GM12801 (cell line): ENCODE results near the gene SLC12A5.

Experiments
- TF ChIP-seq, protein P1 (sequence below): IDR thresholded peaks from one replicate; pipeline ENCODE4 v1.5.1; 2011; ENCODE audit warnings: control low read depth; ENCODE audit not compliant: insufficient read length; ENCODE audit errors: extremely low read depth

The SLC12A5 gene

DNA sequence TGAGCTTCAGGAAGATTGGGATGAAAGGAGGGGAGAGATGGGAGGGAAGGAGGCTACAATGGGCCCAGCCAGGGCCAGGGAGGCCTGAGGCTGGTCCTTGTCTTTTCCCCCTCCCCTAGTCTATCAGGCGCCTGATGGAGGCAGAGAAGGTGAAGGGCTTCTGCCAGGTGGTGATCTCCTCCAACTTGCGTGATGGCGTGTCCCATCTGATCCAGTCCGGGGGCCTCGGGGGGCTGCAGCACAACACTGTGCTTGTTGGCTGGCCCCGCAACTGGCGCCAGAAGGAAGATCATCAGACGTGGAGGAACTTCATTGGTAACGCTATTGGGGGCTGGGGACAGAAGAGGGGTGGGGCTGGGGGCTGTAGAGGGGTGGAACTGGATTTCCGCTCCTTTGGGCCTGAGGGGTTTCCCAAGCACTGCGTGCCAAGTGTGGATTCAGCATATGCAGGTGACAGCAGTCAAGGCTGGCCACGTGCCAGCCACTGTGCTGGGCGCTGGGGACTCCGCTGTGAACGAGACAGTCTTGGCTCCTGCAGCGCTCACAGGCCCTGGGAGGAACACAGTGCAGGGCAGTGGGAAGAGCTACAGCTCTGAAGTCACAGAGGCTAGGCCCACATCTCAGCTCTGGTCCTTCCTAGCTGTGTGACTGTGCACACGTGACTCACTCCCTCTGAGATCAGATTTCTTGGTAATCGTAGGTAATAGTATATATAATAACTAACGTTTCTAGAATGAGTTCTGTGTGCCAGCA is 22.7 kb downstream of the SLC12A5 start:
- TF ChIP-seq, protein P1, sequence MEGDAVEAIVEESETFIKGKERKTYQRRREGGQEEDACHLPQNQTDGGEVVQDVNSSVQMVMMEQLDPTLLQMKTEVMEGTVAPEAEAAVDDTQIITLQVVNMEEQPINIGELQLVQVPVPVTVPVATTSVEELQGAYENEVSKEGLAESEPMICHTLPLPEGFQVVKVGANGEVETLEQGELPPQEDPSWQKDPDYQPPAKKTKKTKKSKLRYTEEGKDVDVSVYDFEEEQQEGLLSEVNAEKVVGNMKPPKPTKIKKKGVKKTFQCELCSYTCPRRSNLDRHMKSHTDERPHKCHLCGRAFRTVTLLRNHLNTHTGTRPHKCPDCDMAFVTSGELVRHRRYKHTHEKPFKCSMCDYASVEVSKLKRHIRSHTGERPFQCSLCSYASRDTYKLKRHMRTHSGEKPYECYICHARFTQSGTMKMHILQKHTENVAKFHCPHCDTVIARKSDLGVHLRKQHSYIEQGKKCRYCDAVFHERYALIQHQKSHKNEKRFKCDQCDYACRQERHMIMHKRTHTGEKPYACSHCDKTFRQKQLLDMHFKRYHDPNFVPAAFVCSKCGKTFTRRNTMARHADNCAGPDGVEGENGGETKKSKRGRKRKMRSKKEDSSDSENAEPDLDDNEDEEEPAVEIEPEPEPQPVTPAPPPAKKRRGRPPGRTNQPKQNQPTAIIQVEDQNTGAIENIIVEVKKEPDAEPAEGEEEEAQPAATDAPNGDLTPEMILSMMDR: no peak

DNA sequence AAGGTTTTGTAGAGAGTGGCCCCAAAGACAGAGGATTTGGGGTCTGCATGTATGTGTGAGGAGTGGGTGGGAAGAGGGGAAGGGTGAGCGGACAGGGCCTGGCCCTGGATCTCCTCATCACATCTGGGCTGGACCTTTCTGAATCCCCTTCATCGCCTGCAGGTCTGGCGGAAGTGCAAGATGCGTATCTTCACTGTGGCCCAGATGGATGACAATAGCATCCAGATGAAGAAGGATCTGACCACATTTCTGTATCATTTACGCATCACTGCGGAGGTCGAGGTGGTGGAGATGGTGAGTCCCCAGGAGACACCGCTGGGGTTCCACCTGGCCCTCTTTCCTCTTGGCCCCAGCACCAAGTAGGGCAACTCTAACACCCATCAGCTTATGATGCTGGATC is 24.4 kb downstream of the SLC12A5 start:
- TF ChIP-seq, protein P1: no peak

DNA sequence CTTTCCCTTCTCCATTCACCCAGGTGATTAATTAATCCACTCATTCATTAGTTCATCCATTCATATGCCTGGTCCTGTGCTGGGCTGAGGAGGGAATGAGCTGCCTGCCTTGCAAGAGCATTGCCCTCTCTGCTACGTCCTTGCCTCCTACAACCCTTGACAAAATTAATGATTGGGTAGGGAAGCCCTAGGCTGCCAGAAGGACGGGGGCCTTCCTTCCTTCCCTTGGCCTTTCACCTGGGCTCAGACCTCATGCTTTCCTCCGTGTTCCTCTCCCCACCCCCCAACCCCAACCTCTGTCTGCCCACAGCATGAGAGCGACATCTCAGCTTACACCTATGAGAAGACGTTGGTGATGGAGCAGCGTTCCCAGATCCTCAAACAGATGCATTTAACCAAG is 25.6 kb downstream of the SLC12A5 start:
- TF ChIP-seq, protein P1: no peak

DNA sequence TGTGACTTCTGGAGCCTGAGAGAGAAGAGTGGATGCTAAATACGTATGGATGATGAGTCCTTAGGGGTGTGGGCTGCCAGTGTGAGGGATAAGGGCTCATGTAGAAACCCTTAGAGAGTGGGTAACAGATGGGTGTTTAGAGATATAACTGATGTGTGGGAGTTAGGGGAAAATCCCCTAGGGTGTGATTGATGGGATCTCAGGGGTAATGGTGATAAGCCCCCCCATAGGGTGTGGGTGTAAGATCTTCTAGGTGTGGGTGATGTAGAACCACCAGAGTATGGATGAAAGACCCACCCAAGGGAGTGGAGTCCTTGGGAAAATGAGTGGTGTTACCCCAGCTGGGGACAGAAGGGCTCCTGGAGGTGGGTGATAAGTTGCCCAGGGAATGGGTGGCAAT is 26.3 kb downstream of the SLC12A5 start:
- TF ChIP-seq, protein P1: no peak

DNA sequence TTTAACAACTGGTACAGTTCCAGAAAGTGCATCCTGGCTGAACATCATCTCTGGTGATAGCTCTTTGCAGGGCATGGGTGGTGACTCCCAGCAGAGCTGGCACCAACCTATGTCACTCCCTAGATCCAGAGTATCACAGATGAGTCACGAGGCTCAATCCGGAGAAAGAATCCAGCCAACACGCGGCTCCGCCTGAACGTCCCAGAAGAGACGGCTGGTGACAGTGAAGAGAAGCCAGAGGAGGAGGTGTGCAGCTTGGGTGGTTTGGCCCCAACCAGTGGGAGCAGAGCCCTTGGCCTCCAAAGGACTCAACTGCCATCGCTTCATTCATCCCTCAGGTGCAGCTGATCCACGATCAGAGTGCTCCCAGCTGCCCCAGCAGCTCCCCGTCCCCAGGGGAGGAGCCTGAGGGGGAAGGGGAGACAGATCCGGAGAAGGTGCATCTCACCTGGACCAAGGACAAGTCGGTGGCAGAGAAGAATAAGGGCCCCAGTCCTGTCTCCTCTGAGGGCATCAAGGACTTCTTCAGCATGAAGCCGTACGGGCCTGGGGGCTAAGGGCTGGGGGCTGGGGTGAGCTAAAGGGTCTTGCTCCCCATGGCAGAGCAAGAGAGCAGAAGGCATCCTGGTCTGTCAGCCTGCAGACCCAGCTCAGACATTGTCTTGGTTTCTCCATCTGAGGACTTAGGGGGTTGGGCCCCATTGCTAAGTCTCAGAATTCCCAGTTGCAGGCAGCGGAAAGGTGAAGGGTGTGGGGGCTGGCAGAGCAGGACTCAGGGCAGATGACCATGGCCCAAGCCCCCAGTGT is 27.2 kb downstream of the SLC12A5 start:
- TF ChIP-seq, protein P1: no peak

DNA sequence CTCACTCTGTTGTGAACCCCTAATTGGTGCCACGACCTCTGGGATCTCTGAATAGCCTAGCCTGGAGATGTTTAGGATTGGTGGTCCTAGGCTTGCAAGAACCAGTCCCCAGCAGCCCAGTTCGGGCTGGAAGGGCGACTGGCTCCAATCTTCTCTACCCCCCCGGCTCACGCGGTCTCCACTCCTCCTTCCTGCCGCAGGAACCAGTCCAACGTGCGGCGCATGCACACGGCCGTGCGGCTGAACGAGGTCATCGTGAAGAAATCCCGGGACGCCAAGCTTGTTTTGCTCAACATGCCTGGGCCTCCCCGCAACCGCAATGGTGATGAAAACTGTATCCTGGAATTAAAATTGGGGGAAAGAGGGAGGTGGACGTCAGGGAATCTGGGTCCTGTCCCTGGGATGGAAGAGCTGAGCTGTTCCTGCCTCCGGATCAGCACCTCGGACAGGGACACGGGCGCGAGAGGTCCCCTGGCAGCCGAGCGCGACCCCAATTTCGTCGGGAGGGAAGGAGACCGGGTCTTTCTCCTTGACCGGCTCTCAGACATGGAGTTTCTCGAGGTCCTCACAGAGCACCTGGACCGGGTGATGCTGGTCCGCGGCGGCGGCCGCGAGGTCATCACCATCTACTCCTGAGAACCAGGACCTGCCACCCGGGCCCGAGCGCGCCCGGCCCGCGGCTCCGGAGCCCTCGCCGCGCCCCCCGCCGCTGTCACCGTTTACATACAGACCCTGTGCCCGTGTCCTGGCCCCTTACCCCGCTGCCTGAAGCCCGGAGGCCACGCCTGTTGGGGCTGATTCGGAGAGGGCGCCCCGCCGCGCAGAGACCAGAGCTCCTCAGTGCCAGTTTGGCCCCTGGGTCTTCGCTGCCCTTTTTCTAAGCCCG is 28.2 kb downstream of the SLC12A5 start:
- TF ChIP-seq, protein P1: no peak
